ENCODE data around the gene KANSL1. TPM values are rescaled to one million over a fixed set of nuclear protein-coding genes. Genes with fewer than 3 reads are reported as not detected.
A peak's percentile ranks its signal among the peaks of the same experiment; 100 is the strongest.

Gene KANSL1
- total and polyA plus RNA-seq, 10 of the 15 experiments (the other 5 are each of a cell fraction or from before 2014, with no cell fraction given) = 4.7 to 60.6 (median 28.0) TPM

GRCh38 chr17:46121165-46121764 is 72.0 kb downstream of the KANSL1 start (continued):
- TF ChIP-seq NKRF (conservative IDR thresholded peaks at IDR 0.05) = no peak
- TF ChIP-seq EED (IDR thresholded peaks at IDR 0.05; ENCODE audit: low read depth) = peak; percentile 62; the same call in 1 of the 2 replicates
- peak; percentile 72; the same call in 1 of the 2 replicates for TF ChIP-seq ATF7 (IDR thresholded peaks at IDR 0.05; ENCODE audit: low read depth)
- 0 out of 2 replicates have a peak, but pooled peaks have one; percentile 31 for TF ChIP-seq MEF2A (IDR thresholded peaks at IDR 0.05; ENCODE audit: insufficient read depth, low read depth, low read length)
- TF ChIP-seq WRNIP1 (IDR thresholded peaks at IDR 0.05; ENCODE audit: borderline replicate concordance, low read depth, low read length) = 0 out of 2 replicates have a peak, but pooled peaks have one; percentile 42
- peak; percentile 84 for TF ChIP-seq SPI1 (IDR thresholded peaks at IDR 0.05; ENCODE audit: borderline replicate concordance, insufficient read depth, low read depth, low read length)
- TF ChIP-seq RAD51 (IDR thresholded peaks at IDR 0.05) = 0 out of 2 replicates have a peak, but pooled peaks have one; percentile 6
- TF ChIP-seq RUNX3 (IDR thresholded peaks at IDR 0.05; ENCODE audit: low read length) = peak; percentile 51; the same call in 1 of the 2 replicates

GRCh38 chr17:46120537-46120936 is 72.7 kb downstream of the KANSL1 start:
- H3K27ac ChIP-seq (ENCODE audit: control insufficient read depth, insufficient read depth) = peak overlapping the region; percentile 62
- no peak overlapping the region for H2AFZ ChIP-seq (ENCODE audit: control insufficient read depth, low read depth, low read length)
- H4K20me1 ChIP-seq (ENCODE audit: control insufficient read depth, insufficient read depth) = 0 out of 2 replicates have a peak, but pooled peaks cover 3% of the 10 kb centered on the region
- H3K4me2 ChIP-seq (ENCODE audit: control insufficient read depth, insufficient read depth) = peak overlapping the region; percentile 90
- SMC1A ChIA-PET (ENCODE audit: uncharacterized antibody, unreplicated experiment) = interaction anchor here (1.0 to 9.1 kb wide), 29 partner anchors 8 to 93 kb away, joined by 3 to 113 read pairs (median 5); partner anchors contain the start of gene KANSL1
- peaks cover 96% of the 10 kb centered on the region for H3K79me2 ChIP-seq (ENCODE audit: control insufficient read depth, insufficient read depth, low read length)
- no TSS peak for BruUV-seq (replicated peaks)
- ATAC-seq (no peak), DNase-seq (ENCODE audit: low read depth, low spot score) (no peak), FAIRE-seq (no peak)
- peaks cover 52% of the 10 kb centered on the region for H3K4me1 ChIP-seq (ENCODE audit: control insufficient read depth, insufficient read depth, low read length)
- H3K4me3 ChIP-seq = 0 out of 2 replicates have a peak overlapping the region, but pooled peaks have one; percentile 1
- 59% methylated on average over 3 of the region's 3 CpGs for WGBS (ENCODE audit: insufficient coverage, insufficient replicate concordance, low lambda C conversion rate, missing lambda C conversion rate)
- intact Hi-C loops (cut with micrococcal nuclease; ENCODE audit: unreplicated experiment) = no loop called here
- peaks cover 0 to 2% of the 10 kb centered on the region in 2 experiments; a peak in 3 of 4 replicates for H3K36me3 ChIP-seq (ENCODE audit: control insufficient read depth in 2 of 2, insufficient read depth in 2 of 2, low read length in 1 of 2)
- no peaks in the 10 kb centered on the region for H3K9me3 ChIP-seq (replicated peaks; ENCODE audit: control insufficient read depth, insufficient read depth, low read length)
- in situ Hi-C loops (cut with MboI) = no loop called here
- TF ChIP-seq ATF7 (IDR thresholded peaks at IDR 0.05; ENCODE audit: low read depth) (no peak), CHD1 (IDR thresholded peaks at IDR 0.05; ENCODE audit: low read depth, low read length) (no peak), MEF2B (IDR thresholded peaks at IDR 0.05; ENCODE audit: partially characterized antibody, poor library complexity, severe bottlenecking) (no peak), MLLT1 (IDR thresholded peaks at IDR 0.05) (no peak)
- no peaks in the 10 kb centered on the region for H3K27me3 ChIP-seq (replicated peaks in 1 of 2; ENCODE audit: control insufficient read depth in 2 of 2, insufficient read depth in 2 of 2, low read length in 1 of 2)
- RAD21 ChIA-PET (ENCODE audit: unreplicated experiment) = interaction anchor here (0.5 to 3.5 kb wide), 15 partner anchors 15 to 147 kb away, joined by 3 to 33 read pairs (median 5); partner anchors contain the start of gene KANSL1
- POLR2A ChIA-PET = interaction anchor here (0.8 to 3.2 kb wide), 16 partner anchors 11 to 78 kb away, joined by 3 to 23 read pairs (median 4); no protein-coding TSS in a partner anchor
- no peak overlapping the region for H3K9ac ChIP-seq (ENCODE audit: control insufficient read depth, insufficient read depth, low read length)
- CTCF ChIA-PET = interaction anchor here (0.9 to 3.8 kb wide), 17 partner anchors 11 to 92 kb away, joined by 3 to 24 read pairs (median 8); partner anchors contain the start of gene KANSL1
